ENCODE data around the gene ERAL1. TPM values are rescaled to one million over a fixed set of nuclear protein-coding genes. Genes with fewer than 3 reads are reported as not detected.

The ERAL1 gene
- total RNA-seq, 1 experiment from 2014 or later = 47.1 TPM

- H3K9me2 ChIP-seq (ENCODE audit: insufficient read depth) = no peaks in the 10 kb centered on the region
- H2AFZ ChIP-seq = no peak overlapping the region
- ChIA-PET CTCF (no interaction called here), POLR2A (ENCODE audit: unreplicated experiment) (no interaction called here)
- no peaks in the 10 kb centered on the region for H3K27me3 ChIP-seq (ENCODE audit: insufficient read depth, low read depth)
- H3K79me2 ChIP-seq (ENCODE audit: low read depth) = no peaks in the 10 kb centered on the region
- no peak overlapping the region for H3K4me2 ChIP-seq
- TF ChIP-seq EZH2 (IDR thresholded peaks at IDR 0.05; ENCODE audit: low read depth) (no peak), CTCF (conservative IDR thresholded peaks at IDR 0.05) (no peak)
- H3K27ac ChIP-seq = no peak overlapping the region
- intact Hi-C loops (cut with micrococcal nuclease; ENCODE audit: unreplicated experiment) = no loop called here
- H3K4me1 ChIP-seq (replicated peaks; ENCODE audit: insufficient read depth) = no peaks in the 10 kb centered on the region
- no peaks in the 10 kb centered on the region for H4K20me1 ChIP-seq (ENCODE audit: insufficient read depth)
- no TSS peak for BruUV-seq (replicated peaks)
- no peak overlapping the region for H3K4me3 ChIP-seq
- no peaks in the 10 kb centered on the region for H3K9me3 ChIP-seq (ENCODE audit: insufficient read depth, low read depth)
- no peaks in the 10 kb centered on the region for H3K36me3 ChIP-seq (ENCODE audit: low read depth)
- H3F3A ChIP-seq (ENCODE audit: insufficient read depth, low read depth) = 0 out of 2 replicates have a peak, but pooled peaks cover under 1% of the 10 kb centered on the region
- DNase-seq = no peak
Observed at GRCh38 chr17:28885363-28885762, 30.5 kb downstream of the ERAL1 start.

GRCh38 chr17:28885951-28886350, 31.1 kb downstream of the ERAL1 start:
- Histone ChIP-seq H4K20me1 (ENCODE audit: insufficient read depth) (no peaks in the 10 kb centered on the region), H3K9me2 (ENCODE audit: insufficient read depth) (no peaks in the 10 kb centered on the region), H3K4me3 (no peak overlapping the region), H2AFZ (no peak overlapping the region), H3K27me3 (ENCODE audit: insufficient read depth, low read depth) (no peaks in the 10 kb centered on the region), H3F3A (ENCODE audit: insufficient read depth, low read depth) (peaks cover 5% of the 10 kb centered on the region; the same call in 1 of the 2 replicates), H3K27ac (no peak overlapping the region), H3K36me3 (ENCODE audit: low read depth) (no peaks in the 10 kb centered on the region), H3K4me2 (no peak overlapping the region), H3K4me1 (replicated peaks; ENCODE audit: insufficient read depth) (no peaks in the 10 kb centered on the region), H3K79me2 (ENCODE audit: low read depth) (no peaks in the 10 kb centered on the region), H3K9me3 (ENCODE audit: insufficient read depth, low read depth) (no peaks in the 10 kb centered on the region)
- POLR2A ChIA-PET (ENCODE audit: unreplicated experiment) = no interaction called here
- TF ChIP-seq CTCF (conservative IDR thresholded peaks at IDR 0.05) = no peak
- no peak for TF ChIP-seq EZH2 (IDR thresholded peaks at IDR 0.05; ENCODE audit: low read depth)
- CTCF ChIA-PET = no interaction called here
- intact Hi-C loops (cut with micrococcal nuclease; ENCODE audit: unreplicated experiment) = no loop called here
- BruUV-seq (replicated peaks) = no TSS peak
- DNase-seq = no peak

DNA sequence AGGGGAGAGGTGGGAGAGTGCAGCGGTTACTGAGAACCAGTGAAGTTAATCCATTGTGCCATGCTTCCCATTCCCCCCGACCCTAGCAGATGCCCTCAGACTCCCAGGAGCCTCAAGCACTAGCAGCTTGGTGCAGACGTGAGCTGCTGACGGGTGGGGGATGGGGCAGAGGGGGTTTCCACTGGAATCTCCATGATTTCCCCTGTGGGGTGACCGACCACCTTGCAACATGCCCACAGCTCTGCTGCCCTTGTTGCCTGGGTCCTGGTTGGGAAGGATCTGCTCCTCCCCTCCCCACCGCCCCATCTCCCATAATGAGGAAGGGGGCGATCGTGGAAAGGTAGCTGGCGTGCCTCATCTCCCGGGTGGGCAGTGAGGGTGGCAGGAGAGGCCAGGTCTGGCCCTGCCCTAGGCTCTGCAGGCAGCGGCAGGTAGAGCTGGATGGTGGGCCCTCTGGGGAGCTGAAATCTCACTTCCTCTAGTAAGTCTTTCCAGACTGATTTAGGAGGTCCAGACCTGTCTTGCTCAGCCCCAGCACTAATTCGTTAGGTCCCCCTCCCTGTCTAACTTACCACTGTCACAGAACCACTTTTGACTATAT, 33.2 kb downstream of the ERAL1 start:
- POLR2A ChIA-PET (ENCODE audit: unreplicated experiment) = no interaction called here
- no peaks in the 10 kb centered on the region for H3K79me2 ChIP-seq (ENCODE audit: low read depth)
- no peak for TF ChIP-seq CTCF (conservative IDR thresholded peaks at IDR 0.05)
- TF ChIP-seq EZH2 (IDR thresholded peaks at IDR 0.05; ENCODE audit: low read depth) = no peak
- H3K9me3 ChIP-seq (ENCODE audit: insufficient read depth, low read depth) = no peaks in the 10 kb centered on the region
- H3K4me2 ChIP-seq = no peak overlapping the region
- H3K4me1 ChIP-seq (replicated peaks; ENCODE audit: insufficient read depth) = no peaks in the 10 kb centered on the region
- no peaks in the 10 kb centered on the region for H3K9me2 ChIP-seq (ENCODE audit: insufficient read depth)
- no peak overlapping the region for H2AFZ ChIP-seq
- no peak for DNase-seq
- intact Hi-C loops (cut with micrococcal nuclease; ENCODE audit: unreplicated experiment) = no loop called here
- H3K36me3 ChIP-seq (ENCODE audit: low read depth) = no peaks in the 10 kb centered on the region
- H3K27ac ChIP-seq = no peak overlapping the region
- CTCF ChIA-PET = no interaction called here
- no peaks in the 10 kb centered on the region for H4K20me1 ChIP-seq (ENCODE audit: insufficient read depth)
- H3F3A ChIP-seq (ENCODE audit: insufficient read depth, low read depth) = peaks cover 5% of the 10 kb centered on the region; the same call in 1 of the 2 replicates
- H3K4me3 ChIP-seq = no peak overlapping the region
- H3K27me3 ChIP-seq (ENCODE audit: insufficient read depth, low read depth) = no peaks in the 10 kb centered on the region
- no TSS peak for BruUV-seq (replicated peaks)
